K562 (cell line): ENCODE results near the gene MYO1H. TPM values are rescaled to one million over a fixed set of nuclear protein-coding genes. Genes with fewer than 3 reads are reported as not detected.

Experiments used
- AFF1 ChIP-seq, 2 experiments: fragments of 450-650 bp; IDR thresholded peaks; 2 replicates each; pipeline ENCODE4 v1.6.1; 2018; ENCODE audit warnings: mild to moderate bottlenecking in 2 of 2, low read depth in 1 of 2; ENCODE audit not compliant: partially characterized antibody in 2 of 2
- CHD7 ChIP-seq: fragments of 200-600 bp; sonication (generic); IDR thresholded peaks from one replicate; pipeline ENCODE4 v1.6.1; 2012; ENCODE audit warnings: mild to moderate bottlenecking, low read depth, low read length, inconsistent platforms
- ETV6 ChIP-seq, 3 experiments: fragments of 150-350 bp in 1 of 3; sonication (generic) in 1 of 3; formaldehyde crosslinking in 1 of 3; IDR thresholded peaks; 2 replicates each; pipeline versions ENCODE4 v1.6.1 to v1.8.0; 2014 to 2022; ENCODE audit warnings: borderline replicate concordance in 2 of 3, low read depth in 2 of 3, antibody characterized with exemption in 1 of 3, low read length in 1 of 3, mild to moderate bottlenecking in 1 of 3, missing genetic modification reagents in 1 of 3
- ZNF639 ChIP-seq, 2 experiments: fragments of 200-800 bp in 1 of 2; sonication (Bioruptor generic) in 1 of 2; sonication (generic) in 1 of 2; formaldehyde crosslinking in 1 of 2; IDR thresholded peaks in 1 of 2; conservative IDR thresholded peaks in 1 of 2; 2 replicates each; pipeline versions ENCODE4 v1.5.0 to v1.6.1; 2016 to 2020; ENCODE audit warnings: missing compliant biosample characterization in 1 of 2, missing genetic modification characterization in 1 of 2, missing genetic modification reagents in 1 of 2
- polyA plus RNA-seq, 8 experiments: library from polyadenylated mRNA; depleted of rRNA in 4 of 8; stranded (reverse) in 5 of 8; unstranded in 3 of 8; fragments of >200 nt; fragmentation: Nextera tagmentation in 2 of 8; fragmentation: Illumina TruSeq in 1 of 8; extraction: Ambion mirVana in 2 of 8; extraction: Trizol in 1 of 8; gene quantifications; 2 replicates each; pipeline versions ENCODE4 v1.2.1 to v1.2.3, GENCODE V29; 2011 to 2014; ENCODE audit warnings: inconsistent platforms in 1 of 8, missing spikeins in 1 of 8
- total RNA-seq, 7 experiments: library from RNA; depleted of rRNA in 6 of 7; stranded (reverse); fragments of >200 nt in 6 of 7; fragmentation: Illumina TruSeq in 2 of 7; extraction: Trizol in 2 of 7; gene quantifications; 2 replicates each; pipeline versions ENCODE4 v1.2.1 to v1.2.3, GENCODE V29; 2011 to 2021; ENCODE audit warnings: low replicate concordance in 1 of 7

The MYO1H gene
- total and polyA plus RNA-seq, 9 of the 15 experiments (the other 6 are each of a cell fraction or from before 2014, with no cell fraction given), result not detected

GRCh38 chr12:109461049-109461845, 113.5 kb downstream of the MYO1H start (continued):
- no peak for TF ChIP-seq CHD7
- TF ChIP-seq ETV6 (IDR thresholded peaks at IDR 0.05; ENCODE audit: borderline replicate concordance in 1 of 2, low read depth in 2 of 2, low read length in 1 of 2), result peak; percentile 18 to 92; a peak in 3 of 4 replicates
- no peak for TF ChIP-seq ETV6 (CRISPR knock-in tag; IDR thresholded peaks at IDR 0.05; ENCODE audit: borderline replicate concordance)
- peak in 1 of 2 experiments; percentile 80; a peak in 2 of 4 replicates for TF ChIP-seq ZNF639 (CRISPR knock-in tag; conservative IDR thresholded peaks at IDR 0.05 in 1 of 2, IDR thresholded peaks at IDR 0.05 in 1 of 2)
- peak; percentile 32 to 39 for TF ChIP-seq AFF1 (IDR thresholded peaks at IDR 0.05; ENCODE audit: low read depth in 1 of 2, partially characterized antibody in 2 of 2)
